ENCODE results near the gene TP53RK. TPM values are rescaled to one million over a fixed set of nuclear protein-coding genes. Genes with fewer than 3 reads are reported as not detected.

The TP53RK gene
- 13.7 and 14.2 TPM in 2 replicates for total RNA-seq

GRCh38 chr20:46689082-46689753 lies at the start of gene TP53RK:
TSS of gene TP53RK (minus strand) at chr20:46689444. CDS start at chr20:46689414, 30 bp downstream.

GRCh38 chr20:46709459-46710152 lies 20.4 kb upstream of the TP53RK start, which contains the start of gene SLC2A10:
TSS of gene SLC2A10 (plus strand) at chr20:46709649. CDS start at chr20:46709737, 88 bp downstream.

DNA sequence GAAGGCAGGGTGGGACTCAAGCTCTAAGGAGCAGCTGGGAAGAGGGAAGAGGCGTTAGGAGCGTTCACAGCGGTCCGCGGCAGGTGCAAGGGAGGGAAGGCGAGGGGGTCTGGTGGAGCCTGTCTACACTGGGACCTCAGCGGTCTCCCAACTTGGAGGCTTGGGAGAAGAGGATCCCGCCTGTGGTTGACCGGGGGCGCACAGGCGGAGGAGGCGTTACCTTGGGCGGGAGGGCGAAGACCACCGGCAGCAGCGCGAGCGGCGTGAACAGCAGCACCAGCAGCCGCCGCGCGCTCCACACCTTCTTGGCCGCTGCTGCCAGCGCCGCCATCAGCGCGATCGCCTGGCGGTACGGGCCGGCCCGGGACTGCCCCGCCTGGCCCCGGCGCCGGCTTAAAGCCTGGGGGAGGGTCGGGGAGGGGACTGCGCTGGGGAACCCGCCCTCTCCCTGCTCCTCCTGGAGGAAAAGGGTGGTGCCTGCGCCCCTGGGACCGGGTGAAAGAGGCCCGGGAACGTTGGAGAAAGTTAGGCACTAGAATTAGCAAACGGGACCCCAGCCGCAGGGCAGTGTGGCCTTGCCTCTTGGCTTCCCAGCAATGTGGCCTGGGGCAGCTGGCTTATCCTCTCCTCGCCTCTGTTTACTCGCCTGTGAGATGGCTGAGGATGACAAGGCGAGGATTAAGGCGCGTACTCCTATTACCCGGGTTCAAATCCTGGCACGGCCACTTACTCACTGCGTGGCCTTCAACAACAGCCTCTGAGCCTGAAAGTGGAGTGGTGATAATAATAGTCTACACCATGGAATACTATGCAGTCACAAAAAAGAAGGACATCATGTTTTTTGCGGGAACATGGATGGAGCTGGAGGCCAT lies 37.9 kb downstream of the TP53RK start, which contains the start of gene SLC13A3:
TSS of gene SLC13A3 (minus strand) at position 369 of the 872 bp plus-strand sequence. CDS start at position 331, 38 bp downstream.

Other genes with a start within 250 kb of the TP53RK start
- 4.8 and 6.9 TPM in 2 replicates for gene ZNF334, start 175.9 kb downstream of the TP53RK start, total RNA-seq
- not detected in 2 replicates for gene OCSTAMP, start 138.8 kb downstream of the TP53RK start, total RNA-seq
- gene SLC13A3, start 38.0 kb downstream of the TP53RK start, total RNA-seq, result 3.1 and 5.5 TPM in 2 replicates
- gene SLC2A10, start 20.2 kb upstream of the TP53RK start, total RNA-seq, result 23.4 and 49.7 TPM in 2 replicates
- gene EYA2, start 205.4 kb upstream of the TP53RK start, total RNA-seq, result 1.6 and 2.0 TPM in 2 replicates